T1000 (cell line): Measurements from ENCODE around the gene IFI6.
"Not testable (repeated sequence)": the region's sequence is repeated elsewhere in the genome, so short reads cannot be mapped to it uniquely, and the experiment has no call there.

ENCODE experiments used
- DNase-seq: peaks from one replicate; lab custom pipeline; 2025; ENCODE audit warnings: mixed read lengths; lab: John Stamatoyannopoulos, UW

IFI6 gene

DNA sequence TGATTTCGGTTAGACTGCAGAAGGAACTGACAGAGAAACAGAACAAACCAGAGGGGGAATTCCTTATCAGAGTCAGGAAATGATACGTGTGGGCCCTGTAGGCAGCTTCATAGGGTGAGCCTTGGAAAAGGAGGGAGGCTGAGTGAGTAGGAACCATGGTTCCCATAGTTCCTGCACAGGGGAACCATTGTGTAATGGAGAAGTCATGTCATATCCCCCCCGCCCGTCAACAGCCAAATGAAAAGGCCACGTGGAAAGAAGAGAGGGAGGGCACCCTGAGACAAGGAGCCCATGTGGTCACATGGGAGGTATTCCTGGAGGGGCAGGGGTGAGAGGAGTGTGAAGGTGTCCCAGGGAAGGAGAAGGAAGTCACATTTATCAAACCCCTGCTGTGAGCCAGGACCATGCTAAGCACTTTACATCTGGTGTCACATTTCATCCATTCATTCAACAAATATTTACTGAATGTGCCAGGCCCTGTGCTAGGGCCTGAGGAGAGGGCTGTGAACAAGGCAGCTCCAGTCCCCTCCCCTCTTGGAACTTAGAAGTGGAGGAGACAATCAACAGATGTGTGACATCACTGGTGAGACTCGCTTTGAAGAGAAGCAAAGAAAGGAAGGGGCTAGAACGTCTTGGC is 21.3 kb downstream of the IFI6 start:
- DNase-seq, result peak; percentile 44

DNA sequence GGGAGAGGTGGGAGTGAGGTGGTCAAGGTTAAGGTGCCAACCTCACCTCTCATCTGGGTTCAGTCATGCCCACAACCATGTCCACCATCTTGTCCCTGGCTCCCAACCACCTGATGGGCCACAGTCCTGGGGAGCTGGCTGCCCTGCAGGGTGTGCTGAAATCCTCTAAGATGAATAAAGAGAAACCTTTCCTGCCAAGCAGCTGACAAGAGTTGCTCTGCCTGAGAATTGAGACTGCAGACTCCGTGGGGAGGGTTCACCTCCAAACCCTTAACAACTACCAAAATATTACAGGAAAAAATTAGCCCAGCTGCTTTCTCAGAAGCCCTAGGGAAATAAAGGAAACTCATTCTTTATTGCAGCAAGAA is 21.8 kb downstream of the IFI6 start:
- no peak for DNase-seq

GRCh38 chr1:27649306-27649635 is 22.7 kb downstream of the IFI6 start:
- DNase-seq, result no peak

GRCh38 chr1:27648602-27649305 is 23.2 kb downstream of the IFI6 start:
- no peak for DNase-seq

GRCh38 chr1:27647328-27647727 is 24.7 kb downstream of the IFI6 start:
- no peak for DNase-seq

- DNase-seq, result no peak
Observed at GRCh38 chr1:27646676-27647075, 25.3 kb downstream of the IFI6 start.

GRCh38 chr1:27645071-27645415 is 26.9 kb downstream of the IFI6 start:
- no peak for DNase-seq

DNA sequence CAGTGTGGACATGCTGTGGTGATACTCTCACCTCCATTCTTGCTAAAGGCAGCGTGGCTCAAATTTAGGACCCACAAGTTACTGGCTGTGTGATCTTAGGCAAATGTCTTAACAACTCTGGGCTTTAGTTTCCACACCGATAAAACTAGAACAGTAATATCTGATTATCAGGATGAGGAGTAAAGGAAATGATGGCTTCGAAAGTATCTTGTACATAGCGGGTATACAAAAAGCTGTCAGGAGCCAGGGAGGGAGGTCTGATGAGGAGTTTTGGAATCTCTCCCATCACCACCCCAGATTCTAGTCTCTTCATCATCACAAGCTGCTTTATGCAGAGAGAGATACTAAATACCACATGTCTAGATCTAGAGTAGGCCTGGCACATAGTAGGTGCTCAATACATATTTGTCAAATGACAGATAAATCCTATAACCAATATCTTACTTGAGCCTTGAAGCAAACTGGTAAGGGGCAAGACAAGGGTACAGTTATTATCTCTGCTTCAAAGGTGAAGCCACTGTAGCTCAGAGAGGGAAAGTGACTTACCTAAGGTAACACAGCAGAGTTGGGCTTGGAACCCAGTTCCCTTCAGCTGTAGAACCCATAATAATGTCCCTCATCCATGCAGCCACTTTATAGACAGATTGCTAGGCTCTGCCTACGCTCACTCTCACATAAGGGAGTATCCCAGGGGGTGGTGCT is 27.5 kb downstream of the IFI6 start:
- no peak for DNase-seq

DNA sequence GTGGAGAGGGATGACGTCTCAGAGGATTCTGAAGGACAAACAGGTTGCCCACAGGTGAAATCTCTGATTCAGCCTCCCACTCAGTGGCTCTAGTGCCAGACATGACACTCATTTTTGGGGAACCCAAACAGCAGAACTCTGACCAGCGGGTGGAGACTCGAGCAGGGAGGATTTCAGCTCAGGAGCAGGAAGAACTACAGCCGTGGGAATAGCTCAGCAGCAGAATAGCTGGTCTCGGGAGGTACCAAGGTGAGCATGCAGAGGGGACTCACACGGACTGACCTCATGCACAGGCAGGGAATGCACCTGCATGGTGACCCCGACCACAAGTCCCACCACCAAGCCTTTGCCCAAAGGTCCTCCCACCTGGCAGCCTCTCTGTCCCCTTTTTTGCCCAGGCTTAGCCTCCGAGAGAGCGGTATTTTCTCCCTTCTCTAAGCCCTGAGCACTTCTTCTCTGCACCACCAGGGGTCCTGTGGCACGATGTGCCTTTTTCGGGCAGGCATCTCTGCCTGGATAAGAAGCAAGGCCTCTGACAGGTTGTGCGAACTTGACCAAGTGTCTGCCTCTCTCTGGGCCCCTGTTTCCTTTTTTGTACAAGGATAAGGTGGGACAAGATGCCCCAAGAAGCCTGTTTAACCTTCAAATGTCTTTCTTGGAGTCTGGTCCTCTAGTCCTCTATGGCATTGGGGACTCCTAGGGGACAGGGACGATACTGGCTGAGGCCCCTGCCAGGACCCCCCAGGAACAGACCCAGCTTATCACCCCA is 28.2 kb downstream of the IFI6 start:
- no peak for DNase-seq

- not testable (repeated sequence) for DNase-seq
Observed at GRCh38 chr1:27640514-27640913, 31.5 kb downstream of the IFI6 start.

DNA sequence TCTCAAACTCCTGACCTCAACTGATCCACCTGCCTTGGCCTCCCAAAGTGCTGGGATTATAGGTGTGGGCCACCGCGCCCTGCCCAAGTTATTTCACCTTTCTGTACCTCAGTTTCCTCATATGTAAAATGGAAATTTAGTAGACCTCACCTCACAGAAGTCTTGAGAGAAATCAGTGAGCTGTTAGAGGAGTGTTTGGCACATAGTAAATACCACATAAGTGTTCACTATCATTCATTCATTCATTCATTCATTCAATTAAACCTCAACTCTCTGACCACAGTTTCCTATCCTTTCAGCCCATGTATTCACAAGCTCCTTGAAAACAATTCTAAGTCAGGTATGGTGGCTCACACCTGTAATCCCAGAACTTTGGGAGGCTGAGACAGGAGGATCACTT is 33.2 kb downstream of the IFI6 start:
- no peak for DNase-seq

- DNase-seq, result no peak
Observed at GRCh38 chr1:27638047-27638734, 33.8 kb downstream of the IFI6 start.

DNA sequence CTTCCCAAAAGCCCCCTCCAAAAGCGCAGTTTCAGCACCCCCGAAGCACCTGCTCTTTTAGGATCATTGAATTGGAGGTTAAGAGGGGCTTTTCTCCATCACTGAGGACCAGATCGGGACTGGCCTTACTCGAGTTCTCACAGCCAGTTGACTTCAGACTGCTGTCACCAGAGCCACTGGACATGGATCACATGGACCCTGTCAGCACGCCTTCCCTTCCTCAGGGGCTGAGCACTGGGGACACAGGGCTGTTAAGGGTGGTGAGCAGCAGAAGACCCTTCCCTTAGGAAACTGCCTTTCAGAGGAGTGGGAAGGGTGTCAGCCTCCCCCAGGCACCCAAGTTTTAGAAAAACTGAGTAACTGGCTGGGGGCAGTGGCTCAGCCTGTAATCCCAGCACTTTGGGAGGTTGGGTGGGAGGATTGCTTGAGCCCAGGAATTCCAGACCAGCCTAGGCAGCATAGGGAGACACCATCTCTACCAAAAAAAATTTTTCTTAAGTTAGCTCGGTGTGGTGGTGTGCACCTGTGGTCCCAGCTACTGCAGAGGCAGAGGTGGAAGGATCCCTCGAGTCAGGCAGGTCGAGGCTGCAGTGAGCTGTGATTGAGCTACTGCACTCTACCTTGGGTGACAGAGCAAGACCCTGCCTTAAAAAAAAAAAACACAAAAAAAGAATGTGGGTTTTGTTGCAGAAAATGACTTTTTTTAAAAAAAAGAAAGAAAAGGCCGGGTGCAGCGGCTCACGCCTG is 36.4 kb downstream of the IFI6 start:
- no peak for DNase-seq

- DNase-seq, result no peak
Observed at GRCh38 chr1:27634985-27635367, 37.0 kb downstream of the IFI6 start, which contains the start of gene FGR. FGR (minus strand) TSS chr1:27635185; CDS start chr1:27623916, 11,269 bp downstream.

GRCh38 chr1:27634177-27634984 is 37.6 kb downstream of the IFI6 start:
- no peak for DNase-seq

GRCh38 chr1:27633640-27634176 is 38.3 kb downstream of the IFI6 start:
- DNase-seq, result no peak

DNA sequence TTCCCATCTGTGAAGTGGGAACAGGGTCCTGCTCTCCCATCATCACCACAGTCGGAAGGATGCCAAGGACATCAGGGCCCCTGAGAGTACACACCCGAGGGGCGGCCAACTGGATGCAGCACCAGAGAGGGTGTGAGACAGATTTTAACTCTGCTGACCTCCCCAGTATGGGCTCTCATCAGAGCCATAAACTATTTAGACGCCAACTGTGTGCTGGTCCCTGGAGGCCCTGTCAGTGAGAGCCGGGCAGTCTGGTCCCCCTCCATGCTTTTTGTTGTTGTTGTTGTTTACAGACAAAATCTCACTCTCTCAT is 38.7 kb downstream of the IFI6 start:
- no peak for DNase-seq

DNA sequence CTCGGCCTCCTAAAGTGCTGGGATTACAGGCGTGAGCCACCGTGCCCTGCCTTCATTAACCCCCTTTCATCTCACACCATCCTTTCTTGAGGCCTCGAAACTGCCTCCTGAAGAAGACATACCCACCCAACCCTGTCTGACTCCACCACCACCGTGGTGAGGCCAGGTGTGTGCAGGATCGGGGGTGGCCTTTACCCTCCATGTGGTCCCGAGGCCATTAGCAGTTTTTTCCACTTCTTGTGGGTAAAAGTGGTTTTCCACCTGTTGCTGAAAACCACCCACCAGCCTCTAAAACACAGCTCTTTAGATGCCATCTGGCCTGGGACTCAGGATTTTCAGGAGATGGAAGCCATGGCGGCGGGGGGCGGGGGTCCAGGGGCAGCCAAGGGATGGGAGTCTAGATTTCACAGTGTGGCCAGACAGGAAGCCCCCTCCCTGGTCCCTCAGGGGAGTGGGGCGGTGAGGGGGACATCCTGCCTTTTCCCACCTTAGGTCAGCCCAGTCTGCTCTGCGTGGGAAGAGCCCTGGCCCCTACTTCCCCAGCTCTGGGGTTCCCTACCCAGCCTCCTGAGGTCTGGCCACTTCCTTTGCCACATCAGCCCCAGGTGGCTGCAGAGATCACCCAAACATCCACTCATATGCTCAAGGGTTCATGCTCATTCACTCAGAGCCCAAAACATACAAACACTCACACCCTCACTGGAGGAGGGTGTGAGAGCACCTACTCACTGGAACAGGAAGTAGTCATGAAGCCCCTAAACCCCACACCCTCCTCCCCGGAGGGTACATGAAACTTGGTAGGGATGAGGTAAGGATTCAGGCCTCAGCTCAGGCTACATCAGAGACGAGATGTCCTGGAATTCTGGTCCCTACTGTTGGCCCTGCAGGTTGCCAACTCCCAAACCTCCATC is 39.4 kb downstream of the IFI6 start:
- no peak for DNase-seq

- no peak for DNase-seq
Observed at GRCh38 chr1:27630859-27631491, 41.0 kb downstream of the IFI6 start.
